Activated B cell treated with CpG ODN at 0.5 μM for 24 hours (primary cell): Measurements from ENCODE around the gene TKTL1. TPM values are rescaled to one million over a fixed set of nuclear protein-coding genes. Genes with fewer than 3 reads are reported as not detected.

Experiments
- ATAC-seq: fragments of 200-7000 bp; cut with Tn5 transposase; one replicate; pipeline ENCODE4 v1.10.0; 2021; ENCODE audit warnings: low read depth, mild to moderate bottlenecking, moderate library complexity
- CTCF ChIA-PET: fragments of 350-600 bp; sonication (Branson Sonifier 250); formaldehyde crosslinking; loops from one replicate; lab custom pipeline; 2021; ENCODE audit warnings: antibody characterized with exemption; lab: Charles Lee
- POLR2A ChIA-PET: fragments of 350-600 bp; sonication (Branson Sonifier 250); formaldehyde crosslinking; loops from one replicate; lab custom pipeline; 2021; ENCODE audit warnings: antibody characterized with exemption; lab: Charles Lee
- DNase-seq: peaks from one replicate; pipeline ENCODE4 v3.0.0; 2022
- H3K27ac Mint-ChIP-seq: one replicate; pipeline ENCODE4 v1.8.0; 2020; ENCODE audit warnings: mixed read lengths
- H3K27me3 Mint-ChIP-seq: one replicate; pipeline ENCODE4 v1.8.0; 2021; ENCODE audit warnings: mixed read lengths
- H3K36me3 Mint-ChIP-seq: one replicate; pipeline ENCODE4 v1.8.0; 2021; ENCODE audit warnings: low read depth, mixed read lengths
- H3K4me1 Mint-ChIP-seq: one replicate; pipeline ENCODE4 v1.8.0; 2021; ENCODE audit warnings: mixed read lengths
- H3K4me3 Mint-ChIP-seq: one replicate; pipeline ENCODE4 v1.8.0; 2020; ENCODE audit warnings: mild to moderate bottlenecking, mixed read lengths
- H3K9me3 Mint-ChIP-seq: one replicate; pipeline ENCODE4 v1.8.0; 2020; ENCODE audit warnings: mixed read lengths
- CTCF ChIP-seq: fragments of 200-600 bp; IDR thresholded peaks from one replicate; pipeline ENCODE4 v1.8.0; 2022; ENCODE audit warnings: antibody characterized with exemption, mild to moderate bottlenecking
- intact Hi-C: fragments of 100-400 bp; cut with micrococcal nuclease; formaldehyde crosslinking; loops from one replicate; pipeline ENCODE4 v1.15.1; 2024
- total RNA-seq: library from RNA; stranded (reverse); gene quantifications from 2 replicates; pipeline ENCODE4 v1.2.3, GENCODE V29; 2022

The TKTL1 gene
- total RNA-seq, 1 donor from 2014 or later = not detected

- POLR2A ChIA-PET = no interaction called here
- intact Hi-C loops = loop anchor here (5.0 kb wide), 1 partner anchor 191 kb away; no protein-coding TSS in a partner anchor
- no peak overlapping the region for H3K4me3 Mint-ChIP-seq
- H3K27ac Mint-ChIP-seq = no peak overlapping the region
- no peak for TF ChIP-seq CTCF
- H3K36me3 Mint-ChIP-seq = no peaks in the 10 kb centered on the region
- peak; percentile 25 for ATAC-seq
- peaks cover 49% of the 10 kb centered on the region for H3K4me1 Mint-ChIP-seq
- H3K27me3 Mint-ChIP-seq = no peaks in the 10 kb centered on the region
- DNase-seq = no peak
- H3K9me3 Mint-ChIP-seq = no peaks in the 10 kb centered on the region
- CTCF ChIA-PET = no interaction called here
Measured at GRCh38 chrX:154322890-154323289, 27.3 kb downstream of the TKTL1 start.

GRCh38 chrX:154323537-154323936 is 27.9 kb downstream of the TKTL1 start:
- no peak overlapping the region for H3K27ac Mint-ChIP-seq
- CTCF ChIA-PET = no interaction called here

GRCh38 chrX:154325541-154325940 is 29.9 kb downstream of the TKTL1 start:
- no peaks in the 10 kb centered on the region for H3K9me3 Mint-ChIP-seq
- DNase-seq = no peak
- peaks cover 45% of the 10 kb centered on the region for H3K4me1 Mint-ChIP-seq
- no peaks in the 10 kb centered on the region for H3K27me3 Mint-ChIP-seq
- no peak overlapping the region for H3K27ac Mint-ChIP-seq
- ATAC-seq = no peak
- ChIA-PET CTCF (no interaction called here), POLR2A (no interaction called here)
- no peaks in the 10 kb centered on the region for H3K36me3 Mint-ChIP-seq
- TF ChIP-seq CTCF = no peak
- intact Hi-C loops = no loop called here
- no peak overlapping the region for H3K4me3 Mint-ChIP-seq

More at GRCh38 chrX:154323537-154323936, 27.9 kb downstream of the TKTL1 start:
- intact Hi-C loops = loop anchor here (5.0 kb wide), 1 partner anchor 191 kb away; no protein-coding TSS in a partner anchor
- Mint-ChIP-seq H3K4me1 (peaks cover 50% of the 10 kb centered on the region), H3K27me3 (no peaks in the 10 kb centered on the region), H3K9me3 (no peaks in the 10 kb centered on the region), H3K4me3 (no peak overlapping the region), H3K36me3 (no peaks in the 10 kb centered on the region)
- no peak for TF ChIP-seq CTCF
- ATAC-seq (no peak), DNase-seq (no peak)
- POLR2A ChIA-PET = no interaction called here

- no peaks in the 10 kb centered on the region for H3K27me3 Mint-ChIP-seq
- ATAC-seq = peak; percentile 71
- intact Hi-C loops = no loop called here
- no peak overlapping the region for H3K4me3 Mint-ChIP-seq
- DNase-seq = no peak
- peak overlapping the region; percentile 41 for H3K27ac Mint-ChIP-seq
- ChIA-PET POLR2A (interaction anchor here (1.0 kb wide), 2 partner anchors 8 to 44 kb away, joined by 4 to 9 read pairs; no protein-coding TSS in a partner anchor), CTCF (interaction anchor here (1.3 kb wide), 1 partner anchor 21 kb away, joined by 3 read pairs; no protein-coding TSS in a partner anchor)
- no peak for TF ChIP-seq CTCF
- H3K4me1 Mint-ChIP-seq = peaks cover 36% of the 10 kb centered on the region
- H3K9me3 Mint-ChIP-seq = no peaks in the 10 kb centered on the region
- no peaks in the 10 kb centered on the region for H3K36me3 Mint-ChIP-seq
Measured at GRCh38 chrX:154327038-154327820, 31.6 kb downstream of the TKTL1 start.

GRCh38 chrX:154328646-154329045 is 33.1 kb downstream of the TKTL1 start:
- CTCF ChIA-PET = no interaction called here
- Mint-ChIP-seq H3K36me3 (no peaks in the 10 kb centered on the region), H3K4me1 (peaks cover 32% of the 10 kb centered on the region), H3K27me3 (no peaks in the 10 kb centered on the region), H3K9me3 (no peaks in the 10 kb centered on the region), H3K4me3 (no peak overlapping the region), H3K27ac (no peak overlapping the region)
- intact Hi-C loops = loop anchor here (1.0 kb wide), 1 partner anchor 7 kb away; no protein-coding TSS in a partner anchor
- ATAC-seq = no peak
- no peak for TF ChIP-seq CTCF
- POLR2A ChIA-PET = interaction anchor here (0.6 kb wide), 1 partner anchor 217 kb away, joined by 10 read pairs; no protein-coding TSS in a partner anchor
- no peak for DNase-seq
